Testis (tissue), 2 donors: ENCODE results near the gene DCST2.

Experiments
- POLR2A ChIP-seq: fragments of 450-650 bp; IDR thresholded peaks from one replicate; pipeline ENCODE4 v1.6.1; 2017; ENCODE audit warnings: antibody characterized with exemption, mild to moderate bottlenecking, moderate library complexity
- TF ChIP-seq, protein P1 (sequence below), 3 experiments: fragments of 450-650 bp in 2 of 3; fragments of 200-600 bp in 1 of 3; sonication (generic) in 1 of 3; IDR thresholded peaks; one replicate each; pipeline ENCODE4 v1.5.1; 2016 to 2019; ENCODE audit warnings: antibody characterized with exemption in 3 of 3, mild to moderate bottlenecking in 2 of 3, moderate library complexity in 1 of 3

DNA sequence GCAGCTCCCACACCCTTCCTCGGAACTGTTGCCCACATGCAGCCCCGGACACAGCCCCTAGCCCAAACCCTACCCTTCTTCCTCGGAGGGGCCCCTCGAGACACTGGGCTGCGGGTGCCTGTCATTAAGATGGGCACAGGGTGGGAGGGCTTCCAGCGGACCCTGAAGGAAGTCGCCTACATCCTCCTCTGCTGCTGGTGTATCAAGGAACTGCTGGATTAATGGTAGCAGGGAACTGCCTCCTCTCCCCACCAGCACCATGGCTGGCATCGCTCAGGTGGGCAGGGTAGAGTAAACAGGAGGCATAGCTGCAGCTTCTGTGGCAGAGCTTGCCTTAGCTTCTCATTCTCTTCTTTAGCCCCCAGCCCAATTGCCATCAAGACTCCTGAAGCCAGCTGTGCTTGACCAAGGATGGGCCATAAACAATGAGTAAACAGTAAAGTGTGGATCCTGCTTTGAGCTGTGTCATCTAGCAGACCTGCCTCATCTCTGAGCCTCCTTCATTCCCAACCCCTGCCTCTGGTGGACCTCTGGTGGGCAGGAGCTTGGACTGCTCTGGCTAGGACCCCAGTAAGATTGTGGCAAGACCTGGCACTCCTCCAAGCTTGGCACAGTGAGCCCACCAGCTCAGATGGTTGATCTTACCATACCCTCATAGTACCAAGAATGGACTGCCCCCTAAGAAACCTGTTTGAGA is 39.9 kb downstream of the DCST2 start, which contains the start of gene LENEP:
- TF ChIP-seq, protein P1, sequence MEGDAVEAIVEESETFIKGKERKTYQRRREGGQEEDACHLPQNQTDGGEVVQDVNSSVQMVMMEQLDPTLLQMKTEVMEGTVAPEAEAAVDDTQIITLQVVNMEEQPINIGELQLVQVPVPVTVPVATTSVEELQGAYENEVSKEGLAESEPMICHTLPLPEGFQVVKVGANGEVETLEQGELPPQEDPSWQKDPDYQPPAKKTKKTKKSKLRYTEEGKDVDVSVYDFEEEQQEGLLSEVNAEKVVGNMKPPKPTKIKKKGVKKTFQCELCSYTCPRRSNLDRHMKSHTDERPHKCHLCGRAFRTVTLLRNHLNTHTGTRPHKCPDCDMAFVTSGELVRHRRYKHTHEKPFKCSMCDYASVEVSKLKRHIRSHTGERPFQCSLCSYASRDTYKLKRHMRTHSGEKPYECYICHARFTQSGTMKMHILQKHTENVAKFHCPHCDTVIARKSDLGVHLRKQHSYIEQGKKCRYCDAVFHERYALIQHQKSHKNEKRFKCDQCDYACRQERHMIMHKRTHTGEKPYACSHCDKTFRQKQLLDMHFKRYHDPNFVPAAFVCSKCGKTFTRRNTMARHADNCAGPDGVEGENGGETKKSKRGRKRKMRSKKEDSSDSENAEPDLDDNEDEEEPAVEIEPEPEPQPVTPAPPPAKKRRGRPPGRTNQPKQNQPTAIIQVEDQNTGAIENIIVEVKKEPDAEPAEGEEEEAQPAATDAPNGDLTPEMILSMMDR (IDR thresholded peaks at IDR 0.05) = no peak
- TF ChIP-seq POLR2A = no peak
